K562 (cell line): Measurements from ENCODE around the gene ZNF107. TPM values are rescaled to one million over a fixed set of nuclear protein-coding genes. Genes with fewer than 3 reads are reported as not detected.

Experiments used
- ATAC-seq: fragments of 200-7000 bp; cut with Tn5 transposase; 3 replicates; pipeline ENCODE4 v1.9.1; 2020; ENCODE audit warnings: moderate library complexity
- BruUV-seq: library from RNA; stranded (reverse); fragments of 400-500 nt; replicated peaks from 2 replicates; lab custom pipeline; 2021; lab: Mats Ljungman, UMichigan
- CTCF ChIA-PET: fragments of 300-600 bp; formaldehyde crosslinking; extraction: SDS; loops from one replicate; lab custom pipeline; 2021; ENCODE audit warnings: low intra/inter-chr PET ratio; lab: Yijun Ruan, JAX
- POLR2A ChIA-PET: fragments of 300-600, 350-650 bp; sonication (Branson Sonifier 250); formaldehyde crosslinking; extraction: SDS; loops from one replicate; lab custom pipeline; 2021; ENCODE audit warnings: antibody characterized with exemption, inconsistent platforms; lab: Yijun Ruan, JAX
- DNase-seq, 4 experiments: peaks; one replicate each; pipeline versions ENCODE4 v3.0.0 to v3.0.0-alpha.2; 2011 to 2018; ENCODE audit warnings: low spot score in 3 of 4, mixed read lengths in 3 of 4; ENCODE audit errors: extremely low read depth in 1 of 4
- FAIRE-seq: peaks from 2 replicates; lab custom pipeline; 2011; peaks lifted over from hg19 to GRCh38; lab: Jason Lieb, UNC
- H2AFZ ChIP-seq: 2 replicates; pipeline ENCODE4 v1.6.0; 2011; ENCODE audit warnings: low read depth, low read length, control low read depth, inconsistent platforms
- H3K27ac ChIP-seq: fragments of 200-600 bp; 3 replicates; pipeline ENCODE4 v1.8.0; 2011; ENCODE audit warnings: low read depth, mild to moderate bottlenecking, control low read depth, inconsistent platforms, low read length, moderate library complexity, mixed read lengths; ENCODE audit errors: extremely low read depth
- H3K27me3 ChIP-seq, 2 experiments: fragments of 300-600 bp in 1 of 2; 2 replicates in 1 of 2; 3 replicates in 1 of 2; pipeline versions ENCODE4 v1.6.0 to v1.8.0; 2011; ENCODE audit warnings: inconsistent platforms in 2 of 2, low read length in 2 of 2, mild to moderate bottlenecking in 1 of 2, mixed read lengths in 1 of 2, moderate library complexity in 1 of 2; ENCODE audit not compliant: control insufficient read depth in 2 of 2, insufficient read depth in 2 of 2
- H3K36me3 ChIP-seq: fragments of 300-600 bp; 3 replicates; pipeline ENCODE4 v1.8.0; 2011; ENCODE audit warnings: mild to moderate bottlenecking, low read length, inconsistent platforms; ENCODE audit not compliant: control insufficient read depth, insufficient read depth
- H3K4me1 ChIP-seq, 2 experiments: fragments of 200-600 bp in 1 of 2; replicated peaks in 1 of 2; 2 replicates in 1 of 2; 3 replicates in 1 of 2; pipeline versions ENCODE4 v1.5.1 to v1.8.0; 2011; ENCODE audit warnings: inconsistent platforms in 2 of 2, low read length in 2 of 2, mild to moderate bottlenecking in 1 of 2, mixed read lengths in 1 of 2, moderate library complexity in 1 of 2; ENCODE audit not compliant: control insufficient read depth in 2 of 2, insufficient read depth in 2 of 2
- H3K4me2 ChIP-seq: 2 replicates; pipeline ENCODE4 v1.6.1; 2011; ENCODE audit warnings: low read length, control low read depth, inconsistent platforms, mixed read lengths; ENCODE audit not compliant: insufficient read depth
- H3K4me3 ChIP-seq: fragments of 200-600 bp; sonication (generic), shearing (Covaris generic); 2 replicates; pipeline ENCODE4 v1.5.1; 2016; ENCODE audit warnings: control low read depth, inconsistent platforms
- H3K79me2 ChIP-seq: fragments of 200-600 bp; 3 replicates; pipeline ENCODE4 v1.8.0; 2011; ENCODE audit warnings: low read length, inconsistent platforms; ENCODE audit not compliant: control insufficient read depth, insufficient read depth
- H3K9ac ChIP-seq, 2 experiments: 2 replicates each; pipeline versions ENCODE4 v1.6.0 to v1.6.1; 2011; ENCODE audit warnings: low read depth in 2 of 2, low read length in 2 of 2, control low read depth in 1 of 2, inconsistent platforms in 1 of 2, mild to moderate bottlenecking in 1 of 2, mixed read lengths in 1 of 2; ENCODE audit not compliant: insufficient read depth in 1 of 2
- H3K9me1 ChIP-seq: one replicate; pipeline ENCODE4 v1.6.0; 2011; ENCODE audit warnings: inconsistent platforms, mild to moderate bottlenecking, low read length, moderate library complexity; ENCODE audit not compliant: control insufficient read depth, insufficient read depth
- H3K9me3 ChIP-seq: replicated peaks from 2 replicates; pipeline ENCODE4 v1.5.1; 2011; ENCODE audit warnings: low read depth, low read length, inconsistent platforms; ENCODE audit not compliant: control insufficient read depth, insufficient read depth
- H4K20me1 ChIP-seq: replicated peaks from 2 replicates; pipeline ENCODE4 v1.6.1; 2011; ENCODE audit warnings: low read length, inconsistent platforms, mixed read lengths; ENCODE audit not compliant: control insufficient read depth, insufficient read depth
- CBX5 ChIP-seq: IDR thresholded peaks from 2 replicates; pipeline ENCODE4 v1.6.1; 2014; ENCODE audit warnings: low read depth, borderline replicate concordance
- CC2D1A ChIP-seq: fragments of 450-650 bp; IDR thresholded peaks from 2 replicates; pipeline ENCODE4 v1.6.1; 2017; ENCODE audit warnings: mild to moderate bottlenecking
- CEBPG ChIP-seq, 3 experiments: fragments of 200-800 bp in 1 of 3; sonication (Bioruptor generic) in 1 of 3; sonication (generic) in 1 of 3; formaldehyde crosslinking in 1 of 3; IDR thresholded peaks in 2 of 3; conservative IDR thresholded peaks in 1 of 3; 2 replicates each; pipeline versions ENCODE4 v1.6.1 to v1.8.0; 2016 to 2022; ENCODE audit warnings: missing compliant biosample characterization in 2 of 3, missing genetic modification characterization in 2 of 3, mild to moderate bottlenecking in 1 of 3, missing genetic modification reagents in 1 of 3
- DEAF1 ChIP-seq: fragments of 450-650 bp; formaldehyde crosslinking; IDR thresholded peaks from 2 replicates; pipeline ENCODE4 v1.4.0; 2020; ENCODE audit warnings: mild to moderate bottlenecking, moderate library complexity
- MAX ChIP-seq: sonication (generic); formaldehyde crosslinking; IDR thresholded peaks from 2 replicates; pipeline ENCODE4 v1.9.0; 2022; ENCODE audit warnings: mild to moderate bottlenecking, missing genetic modification reagents
- NFIC ChIP-seq: fragments of 450-650 bp; IDR thresholded peaks from 2 replicates; pipeline ENCODE4 v1.6.1; 2017; ENCODE audit warnings: mild to moderate bottlenecking, inconsistent platforms
- RAD21 ChIP-seq, 2 experiments: fragments of 250-450 bp in 1 of 2; fragments of 450-650 bp in 1 of 2; sonication (Bioruptor Pico) in 1 of 2; formaldehyde crosslinking in 1 of 2; IDR thresholded peaks in 1 of 2; conservative IDR thresholded peaks in 1 of 2; 2 replicates each; pipeline versions ENCODE4 v1.4.0 to v1.8.0; 2020 to 2022; ENCODE audit warnings: mild to moderate bottlenecking in 2 of 2, moderate library complexity in 1 of 2
- STAG1 ChIP-seq: sonication (generic); formaldehyde crosslinking; IDR thresholded peaks from 2 replicates; pipeline ENCODE4 v1.5.0; 2020; ENCODE audit warnings: missing genetic modification reagents, borderline replicate concordance
- WGBS: fragments of 100-300 bp; shearing (Covaris generic); methylation state at CpG from one replicate; pipeline ENCODE4 v1.1.6; 2016; ENCODE audit warnings: low coverage, mixed read lengths; ENCODE audit not compliant: insufficient coverage; ENCODE audit errors: missing lambda C conversion rate; 5-methylcytosine and 5-hydroxymethylcytosine counted together
- in situ Hi-C: fragments of 300-500 bp; cut with MboI; formaldehyde crosslinking; loops from 4 replicates; pipeline ENCODE4 v1.15.0; 2018; ENCODE audit warnings: inconsistent platforms, mixed read lengths
- intact Hi-C: fragments of 100-400 bp; cut with micrococcal nuclease; formaldehyde crosslinking; loops from 2 replicates; pipeline ENCODE4 v1.14.2; 2022
- polyA plus RNA-seq, 8 experiments: library from polyadenylated mRNA; depleted of rRNA in 4 of 8; stranded (reverse) in 5 of 8; unstranded in 3 of 8; fragments of >200 nt; fragmentation: Nextera tagmentation in 2 of 8; fragmentation: Illumina TruSeq in 1 of 8; extraction: Ambion mirVana in 2 of 8; extraction: Trizol in 1 of 8; gene quantifications; 2 replicates each; pipeline versions ENCODE4 v1.2.1 to v1.2.3, GENCODE V29; 2011 to 2014; ENCODE audit warnings: inconsistent platforms in 1 of 8, missing spikeins in 1 of 8
- total RNA-seq, 7 experiments: library from RNA; depleted of rRNA in 6 of 7; stranded (reverse); fragments of >200 nt in 6 of 7; fragmentation: Illumina TruSeq in 2 of 7; extraction: Trizol in 2 of 7; gene quantifications; 2 replicates each; pipeline versions ENCODE4 v1.2.1 to v1.2.3, GENCODE V29; 2011 to 2021; ENCODE audit warnings: low replicate concordance in 1 of 7
- TF ChIP-seq, protein P1 (sequence below): fragments of 450-650 bp; IDR thresholded peaks from 2 replicates; pipeline ENCODE4 v1.6.1; 2016; ENCODE audit warnings: missing biosample characterization, missing genetic modification characterization
- TF ChIP-seq, protein P2 (sequence below), 3 experiments: IDR thresholded peaks in 2 of 3; conservative IDR thresholded peaks in 1 of 3; 2 replicates each; pipeline ENCODE4 v1.5.1; 2011 to 2012; ENCODE audit warnings: low read length in 3 of 3, mild to moderate bottlenecking in 3 of 3, control low read depth in 2 of 3, improper control_type of control experiment in 1 of 3, inconsistent platforms in 1 of 3, low read depth in 1 of 3, mixed read lengths in 1 of 3, moderate library complexity in 1 of 3; ENCODE audit not compliant: insufficient read depth in 2 of 3

Gene ZNF107
- total and polyA plus RNA-seq, 9 of the 15 experiments (the other 6 are each of a cell fraction or from before 2014, with no cell fraction given) = 2.4 to 14.2 (median 7.9) TPM

- H3K9me1 ChIP-seq = no peaks in the 10 kb centered on the region
- POLR2A ChIA-PET = no interaction called here
- H2AFZ ChIP-seq = no peak overlapping the region
- H3K9me3 ChIP-seq = no peaks in the 10 kb centered on the region
- H3K79me2 ChIP-seq = no peaks in the 10 kb centered on the region
- H3K27me3 ChIP-seq = no peaks in the 10 kb centered on the region
- H3K27ac ChIP-seq = no peak overlapping the region
- CTCF ChIA-PET = interaction anchor here (0.6 kb wide), 1 partner anchor 27 kb away, joined by 4 read pairs; no protein-coding TSS in a partner anchor
- no peak overlapping the region for H3K9ac ChIP-seq
- no peaks in the 10 kb centered on the region for H3K36me3 ChIP-seq
- in situ Hi-C loops = no loop called here
- H3K4me1 ChIP-seq = no peaks in the 10 kb centered on the region
- BruUV-seq = no TSS peak
- H3K4me3 ChIP-seq = no peak overlapping the region
- FAIRE-seq (peak; percentile 98), DNase-seq (peak; percentile 42 to 81 (median 50)), ATAC-seq (peak; percentile 95)
- intact Hi-C loops = loop anchor here (1.0 kb wide), 2 partner anchors 298 to 438 kb away; no protein-coding TSS in a partner anchor
- no peak overlapping the region for H3K4me2 ChIP-seq
- H4K20me1 ChIP-seq = no peaks in the 10 kb centered on the region
- WGBS = 5% methylated on average over 6 of the region's 6 CpGs
- TF ChIP-seq, protein P1, sequence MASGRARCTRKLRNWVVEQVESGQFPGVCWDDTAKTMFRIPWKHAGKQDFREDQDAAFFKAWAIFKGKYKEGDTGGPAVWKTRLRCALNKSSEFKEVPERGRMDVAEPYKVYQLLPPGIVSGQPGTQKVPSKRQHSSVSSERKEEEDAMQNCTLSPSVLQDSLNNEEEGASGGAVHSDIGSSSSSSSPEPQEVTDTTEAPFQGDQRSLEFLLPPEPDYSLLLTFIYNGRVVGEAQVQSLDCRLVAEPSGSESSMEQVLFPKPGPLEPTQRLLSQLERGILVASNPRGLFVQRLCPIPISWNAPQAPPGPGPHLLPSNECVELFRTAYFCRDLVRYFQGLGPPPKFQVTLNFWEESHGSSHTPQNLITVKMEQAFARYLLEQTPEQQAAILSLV (tag) = peak; percentile 48; the same call in 1 of the 2 replicates
- TF ChIP-seq CEBPG (CRISPR knock-in tag; IDR thresholded peaks at IDR 0.05) (no peak), CEBPG (tag; conservative IDR thresholded peaks at IDR 0.05 in 1 of 2, IDR thresholded peaks at IDR 0.05 in 1 of 2) (peak in 1 of 2 experiments; percentile 51; a peak in 2 of 4 replicates), CC2D1A (peak; percentile 55; the same call in 1 of the 2 replicates), MAX (CRISPR knock-in tag) (no peak), STAG1 (CRISPR knock-in tag) (peak; percentile 33; the same call in 1 of the 2 replicates), NFIC (peak; percentile 91), RAD21 (CRISPR knock-in tag; conservative IDR thresholded peaks at IDR 0.05 in 1 of 2, IDR thresholded peaks at IDR 0.05 in 1 of 2) (peak; percentile 84 to 96), CBX5 (0 out of 2 replicates have a peak, but pooled peaks have one; percentile 37), DEAF1 (CRISPR knock-in tag) (peak; percentile 49; the same call in 1 of the 2 replicates)
- TF ChIP-seq, protein P2, sequence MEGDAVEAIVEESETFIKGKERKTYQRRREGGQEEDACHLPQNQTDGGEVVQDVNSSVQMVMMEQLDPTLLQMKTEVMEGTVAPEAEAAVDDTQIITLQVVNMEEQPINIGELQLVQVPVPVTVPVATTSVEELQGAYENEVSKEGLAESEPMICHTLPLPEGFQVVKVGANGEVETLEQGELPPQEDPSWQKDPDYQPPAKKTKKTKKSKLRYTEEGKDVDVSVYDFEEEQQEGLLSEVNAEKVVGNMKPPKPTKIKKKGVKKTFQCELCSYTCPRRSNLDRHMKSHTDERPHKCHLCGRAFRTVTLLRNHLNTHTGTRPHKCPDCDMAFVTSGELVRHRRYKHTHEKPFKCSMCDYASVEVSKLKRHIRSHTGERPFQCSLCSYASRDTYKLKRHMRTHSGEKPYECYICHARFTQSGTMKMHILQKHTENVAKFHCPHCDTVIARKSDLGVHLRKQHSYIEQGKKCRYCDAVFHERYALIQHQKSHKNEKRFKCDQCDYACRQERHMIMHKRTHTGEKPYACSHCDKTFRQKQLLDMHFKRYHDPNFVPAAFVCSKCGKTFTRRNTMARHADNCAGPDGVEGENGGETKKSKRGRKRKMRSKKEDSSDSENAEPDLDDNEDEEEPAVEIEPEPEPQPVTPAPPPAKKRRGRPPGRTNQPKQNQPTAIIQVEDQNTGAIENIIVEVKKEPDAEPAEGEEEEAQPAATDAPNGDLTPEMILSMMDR (IDR thresholded peaks at IDR 0.05 in 2 of 3, conservative IDR thresholded peaks at IDR 0.05 in 1 of 3; ENCODE audit: insufficient read depth in 2 of 3, low read depth in 1 of 3, low read length in 3 of 3) = peak; percentile 48 to 84 (median 77)
Observed at GRCh38 chr7:64618785-64619456, 47.0 kb upstream of the ZNF107 start.
